OCI-LY7 (cell line): ENCODE measurements around the gene TNP2. TPM values are rescaled to one million over a fixed set of nuclear protein-coding genes. Genes with fewer than 3 reads are reported as not detected.

ENCODE experiments used
- BruUV-seq: library from RNA; stranded (reverse); fragments of 400-500 nt; replicated peaks from 2 replicates; lab custom pipeline; 2021; lab: Mats Ljungman, UMichigan
- CTCF ChIA-PET: fragments of 300-600 bp; sonication (Branson Sonifier 250); formaldehyde crosslinking; loops from one replicate; lab custom pipeline; 2022; ENCODE audit warnings: antibody characterized with exemption; ENCODE audit not compliant: unreplicated experiment; lab: Charles Lee
- POLR2A ChIA-PET: fragments of 300-600 bp; sonication (Branson Sonifier 250); formaldehyde crosslinking; loops from one replicate; lab custom pipeline; 2022; ENCODE audit warnings: antibody characterized with exemption; lab: Charles Lee
- DNase-seq: peaks from one replicate; pipeline ENCODE4 v3.0.0-alpha.2; 2015; ENCODE audit warnings: low spot score
- H2AFZ ChIP-seq: fragments of 200-600 bp; sonication (generic), shearing (Covaris generic); 2 replicates; pipeline ENCODE4 v1.6.1; 2014; ENCODE audit warnings: mild to moderate bottlenecking, antibody characterized with exemption, low read length, moderate library complexity
- H3K27ac ChIP-seq: fragments of 200-600 bp; sonication (generic); 2 replicates; pipeline ENCODE4 v1.5.1; 2014; ENCODE audit warnings: mixed run types, low read depth, mild to moderate bottlenecking, moderate library complexity, low read length, inconsistent platforms; ENCODE audit not compliant: poor library complexity, severe bottlenecking
- H3K36me3 ChIP-seq: fragments of 200-600 bp; sonication (generic); 2 replicates; pipeline ENCODE4 v1.6.1; 2014; ENCODE audit warnings: mild to moderate bottlenecking, antibody characterized with exemption, low read length, moderate library complexity, mixed read lengths; ENCODE audit not compliant: insufficient read depth
- H3K4me1 ChIP-seq: fragments of 200-600 bp; sonication (generic); 2 replicates; pipeline ENCODE4 v1.5.1; 2014; ENCODE audit warnings: mild to moderate bottlenecking, low read length; ENCODE audit not compliant: insufficient read depth, poor library complexity, severe bottlenecking
- H3K4me2 ChIP-seq: fragments of 200-600 bp; sonication (generic); 2 replicates; pipeline ENCODE4 v1.6.1; 2014; ENCODE audit warnings: mild to moderate bottlenecking, low read length
- H3K4me3 ChIP-seq: fragments of 200-600 bp; sonication (generic); 2 replicates; pipeline ENCODE4 v1.5.1; 2014; ENCODE audit warnings: mild to moderate bottlenecking, low read depth, low read length; ENCODE audit not compliant: poor library complexity, severe bottlenecking
- H3K79me2 ChIP-seq: fragments of 200-600 bp; sonication (generic); 2 replicates; pipeline ENCODE4 v1.6.1; 2016; ENCODE audit warnings: low read depth, mild to moderate bottlenecking, low read length, moderate library complexity, mixed read lengths; ENCODE audit not compliant: insufficient read depth
- H3K9me2 ChIP-seq: fragments of 200-600 bp; sonication (generic); 2 replicates; pipeline ENCODE4 v1.6.1; 2016; ENCODE audit warnings: mild to moderate bottlenecking, low read length, mixed read lengths; ENCODE audit not compliant: insufficient read depth
- H3K9me3 ChIP-seq: fragments of 200-600 bp; sonication (generic); 2 replicates; pipeline ENCODE4 v1.6.1; 2014; ENCODE audit warnings: mild to moderate bottlenecking, mixed run types, low read length, mixed read lengths
- H4K20me1 ChIP-seq: fragments of 200-600 bp; sonication (generic); 2 replicates; pipeline ENCODE4 v1.6.1; 2014; ENCODE audit warnings: mild to moderate bottlenecking, antibody characterized with exemption, low read length, moderate library complexity, mixed read lengths; ENCODE audit not compliant: insufficient read depth
- EZH2phosphoT487 ChIP-seq: fragments of 200-600 bp; sonication (generic); IDR thresholded peaks from 2 replicates; pipeline ENCODE4 v1.6.1; 2018; ENCODE audit warnings: low read depth, borderline replicate concordance, mild to moderate bottlenecking, mixed run types, antibody characterized with exemption, low read length, moderate library complexity, mixed read lengths
- intact Hi-C: fragments of 100-400 bp; cut with micrococcal nuclease; formaldehyde crosslinking; loops from one replicate; pipeline ENCODE4 v1.10.0; 2022; ENCODE audit not compliant: unreplicated experiment
- total RNA-seq, 2 experiments: library from RNA; depleted of rRNA in 1 of 2; stranded (reverse); fragments of >200 nt in 1 of 2; shearing (Covaris generic) in 1 of 2; gene quantifications; 2 replicates each; pipeline ENCODE4 v1.2.3, GENCODE V29; 2014 to 2022
- TF ChIP-seq, protein P1 (sequence below): fragments of 200-600 bp; sonication (generic); conservative IDR thresholded peaks from 2 replicates; pipeline ENCODE4 v1.5.1; 2014; ENCODE audit warnings: mild to moderate bottlenecking, antibody characterized with exemption, low read length, moderate library complexity, mixed read lengths

TNP2 gene
- total RNA-seq, 2 experiments from 2014 or later, result not detected

DNA sequence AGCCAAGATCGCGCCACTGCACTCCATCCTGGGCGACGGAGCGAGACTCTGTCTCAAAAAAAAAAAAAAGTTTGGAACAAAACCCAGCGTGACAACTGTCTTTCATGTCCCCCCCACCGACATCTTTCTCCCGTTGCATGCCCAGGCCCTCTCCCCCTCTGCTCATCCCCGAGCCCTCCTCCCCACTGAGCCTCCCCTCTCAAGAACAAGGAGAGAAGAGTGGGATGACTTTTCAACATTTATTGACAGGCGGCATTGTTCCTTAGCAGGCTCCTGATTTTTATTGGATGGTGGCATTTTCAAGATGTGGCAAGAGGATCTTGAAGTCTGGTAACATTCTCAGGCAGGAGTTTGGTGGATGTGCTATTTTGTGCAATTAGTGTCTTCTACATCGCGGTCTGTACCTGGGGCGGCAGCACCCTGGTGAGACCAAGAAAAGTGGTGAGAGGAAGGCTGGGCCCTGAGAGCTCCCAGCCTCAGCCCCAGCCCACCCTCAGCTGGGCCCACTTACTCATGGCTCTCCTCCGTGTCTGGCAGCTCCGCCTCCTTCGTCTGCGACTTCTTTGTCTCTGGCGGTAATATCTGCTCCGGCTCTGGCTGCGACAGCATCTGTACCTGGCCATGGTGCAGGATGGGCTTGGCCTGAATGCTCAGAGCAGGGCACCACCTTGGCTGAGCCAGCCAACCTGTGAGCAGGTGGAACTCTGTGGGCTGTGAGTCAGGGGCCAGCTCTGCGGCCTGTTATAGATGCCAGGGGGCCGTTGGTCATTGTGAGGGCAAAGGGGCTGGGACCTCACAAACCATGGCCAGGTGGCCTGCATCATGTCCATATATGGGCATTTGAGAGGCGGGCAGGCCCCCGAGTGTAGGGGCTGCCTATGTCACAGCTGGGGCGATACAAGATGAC is 11.7 kb upstream of the TNP2 start, which contains the start of gene PRM1:
Gene PRM1 (minus strand): TSS at position 715 of the 907 bp plus-strand sequence. CDS start 92 bp downstream, at position 623.
- intact Hi-C loops, result no loop called here
- DNase-seq, result no peak
- no peak within 1 kb of the TSS for H2AFZ ChIP-seq
- H3K9me3 ChIP-seq, result no peaks in the 10 kb centered on the region
- peaks cover 12% of the 10 kb centered on the region for H3K4me1 ChIP-seq
- no TSS peak for BruUV-seq
- no peaks in the 10 kb centered on the region for H4K20me1 ChIP-seq
- no peak within 1 kb of the TSS for H3K4me2 ChIP-seq
- POLR2A ChIA-PET, result no interaction called here
- no peaks in the 10 kb centered on the region for H3K36me3 ChIP-seq
- no peak within 1 kb of the TSS for H3K27ac ChIP-seq
- H3K79me2 ChIP-seq, result no peaks in the 10 kb centered on the region
- H3K9me2 ChIP-seq, result no peaks in the 10 kb centered on the region
- TF ChIP-seq, protein P1, sequence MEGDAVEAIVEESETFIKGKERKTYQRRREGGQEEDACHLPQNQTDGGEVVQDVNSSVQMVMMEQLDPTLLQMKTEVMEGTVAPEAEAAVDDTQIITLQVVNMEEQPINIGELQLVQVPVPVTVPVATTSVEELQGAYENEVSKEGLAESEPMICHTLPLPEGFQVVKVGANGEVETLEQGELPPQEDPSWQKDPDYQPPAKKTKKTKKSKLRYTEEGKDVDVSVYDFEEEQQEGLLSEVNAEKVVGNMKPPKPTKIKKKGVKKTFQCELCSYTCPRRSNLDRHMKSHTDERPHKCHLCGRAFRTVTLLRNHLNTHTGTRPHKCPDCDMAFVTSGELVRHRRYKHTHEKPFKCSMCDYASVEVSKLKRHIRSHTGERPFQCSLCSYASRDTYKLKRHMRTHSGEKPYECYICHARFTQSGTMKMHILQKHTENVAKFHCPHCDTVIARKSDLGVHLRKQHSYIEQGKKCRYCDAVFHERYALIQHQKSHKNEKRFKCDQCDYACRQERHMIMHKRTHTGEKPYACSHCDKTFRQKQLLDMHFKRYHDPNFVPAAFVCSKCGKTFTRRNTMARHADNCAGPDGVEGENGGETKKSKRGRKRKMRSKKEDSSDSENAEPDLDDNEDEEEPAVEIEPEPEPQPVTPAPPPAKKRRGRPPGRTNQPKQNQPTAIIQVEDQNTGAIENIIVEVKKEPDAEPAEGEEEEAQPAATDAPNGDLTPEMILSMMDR, result no peak
- no peak for TF ChIP-seq EZH2phosphoT487
- CTCF ChIA-PET, result no interaction called here
- H3K4me3 ChIP-seq, result no peak within 1 kb of the TSS

DNA sequence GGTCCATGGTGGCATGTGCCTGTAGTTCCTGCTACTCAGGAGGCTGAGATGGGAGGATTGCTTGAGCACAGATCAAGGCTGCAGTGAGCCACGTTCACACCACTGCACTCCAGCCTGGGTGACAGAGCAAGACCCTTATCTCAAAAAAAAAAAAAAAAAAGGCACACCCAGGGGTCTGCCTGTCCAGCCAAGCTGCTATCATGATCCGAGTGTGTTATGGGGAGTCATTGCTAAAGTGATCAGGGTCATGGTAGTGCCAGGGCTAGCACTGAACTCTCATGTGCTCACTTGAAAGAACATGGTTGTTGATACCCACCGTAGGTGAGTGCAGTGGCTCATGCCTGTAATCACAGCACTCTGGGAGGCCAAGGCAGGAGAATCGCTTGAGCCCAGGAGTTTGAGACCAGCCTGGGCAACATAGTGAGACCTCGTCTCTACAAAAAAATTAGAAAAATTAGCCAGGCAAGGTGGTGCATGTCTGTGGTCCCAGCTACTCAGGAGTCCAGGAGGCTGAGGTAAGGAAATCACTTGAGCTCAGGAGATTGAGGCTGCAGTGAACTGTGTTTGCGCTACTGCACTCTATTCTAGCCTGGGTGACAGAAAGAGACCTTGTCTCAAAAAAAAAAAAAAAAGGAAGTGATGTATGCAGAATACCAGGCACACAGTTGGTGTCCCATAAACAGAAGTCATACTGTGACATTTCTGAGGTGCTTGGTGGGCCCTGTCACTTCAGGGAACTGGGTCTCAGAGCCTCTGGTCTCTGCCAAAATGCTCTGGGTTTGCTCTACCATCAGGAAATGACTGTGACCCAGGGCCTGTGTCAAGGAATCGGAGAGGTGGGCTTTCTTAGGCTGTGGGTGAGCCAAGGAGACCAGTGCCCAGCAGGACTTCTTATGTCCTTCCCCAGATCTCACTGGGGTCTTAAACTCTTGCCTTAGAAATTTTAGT is 9.8 kb upstream of the TNP2 start:
- intact Hi-C loops, result no loop called here
- CTCF ChIA-PET, result no interaction called here
- POLR2A ChIA-PET, result interaction anchor here (0.6 to 0.7 kb wide), 2 partner anchors 12 to 13 kb away, joined by 3 read pairs; no protein-coding TSS in a partner anchor

More for the DNA sequence above, 9.8 kb upstream of the TNP2 start:
- H2AFZ ChIP-seq, result peak overlapping the region; percentile 34; the same call in 1 of the 2 replicates
- peak overlapping the region; percentile 7; the same call in 1 of the 2 replicates for H3K4me2 ChIP-seq
- no peaks in the 10 kb centered on the region for H3K9me3 ChIP-seq
- no peak overlapping the region for H3K4me3 ChIP-seq
- no TSS peak for BruUV-seq
- H3K27ac ChIP-seq, result no peak overlapping the region
- peaks cover 12% of the 10 kb centered on the region for H3K4me1 ChIP-seq
- H3K9me2 ChIP-seq, result no peaks in the 10 kb centered on the region
- H4K20me1 ChIP-seq, result no peaks in the 10 kb centered on the region
- no peak for TF ChIP-seq EZH2phosphoT487
- TF ChIP-seq, protein P1, result no peak
- no peaks in the 10 kb centered on the region for H3K79me2 ChIP-seq
- DNase-seq, result no peak
- H3K36me3 ChIP-seq, result no peaks in the 10 kb centered on the region
